Endothelial cell of hepatic sinusoid (primary cell): Measurements from ENCODE around the gene NRARP.
"Not testable (repeated sequence)": the region's sequence is repeated elsewhere in the genome, so short reads cannot be mapped to it uniquely, and the experiment has no call there.

Source experiments
- in situ Hi-C: cut with HindIII; loops from 2 replicates; pipeline ENCODE4 v1.10.0; 2017; ENCODE audit warnings: low sequenced_read_pairs

The NRARP gene

DNA sequence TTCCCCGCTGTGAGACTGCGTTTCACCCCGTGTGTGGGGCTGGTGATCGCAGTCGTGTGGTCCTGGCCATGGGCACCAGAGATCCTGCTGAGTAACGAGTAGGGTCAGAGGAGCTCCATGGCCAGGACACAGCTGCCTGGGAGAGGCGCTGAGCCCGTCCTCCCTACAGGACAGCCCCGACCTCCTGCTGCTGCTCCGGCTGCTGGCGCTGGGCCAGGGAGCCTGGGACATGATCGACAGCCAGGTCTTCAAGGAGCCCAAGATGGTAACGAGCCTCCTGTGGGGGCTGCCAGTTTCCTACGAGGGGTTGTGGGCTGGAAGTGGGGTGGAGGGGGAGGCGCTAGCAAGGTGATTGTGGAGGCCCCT lies 35.9 kb downstream of the NRARP start:
- in situ Hi-C loops: loop anchor here (5.0 kb wide), 1 partner anchor 94 kb away; the partner anchor contains the start of genes LRRC26 and TMEM210

DNA sequence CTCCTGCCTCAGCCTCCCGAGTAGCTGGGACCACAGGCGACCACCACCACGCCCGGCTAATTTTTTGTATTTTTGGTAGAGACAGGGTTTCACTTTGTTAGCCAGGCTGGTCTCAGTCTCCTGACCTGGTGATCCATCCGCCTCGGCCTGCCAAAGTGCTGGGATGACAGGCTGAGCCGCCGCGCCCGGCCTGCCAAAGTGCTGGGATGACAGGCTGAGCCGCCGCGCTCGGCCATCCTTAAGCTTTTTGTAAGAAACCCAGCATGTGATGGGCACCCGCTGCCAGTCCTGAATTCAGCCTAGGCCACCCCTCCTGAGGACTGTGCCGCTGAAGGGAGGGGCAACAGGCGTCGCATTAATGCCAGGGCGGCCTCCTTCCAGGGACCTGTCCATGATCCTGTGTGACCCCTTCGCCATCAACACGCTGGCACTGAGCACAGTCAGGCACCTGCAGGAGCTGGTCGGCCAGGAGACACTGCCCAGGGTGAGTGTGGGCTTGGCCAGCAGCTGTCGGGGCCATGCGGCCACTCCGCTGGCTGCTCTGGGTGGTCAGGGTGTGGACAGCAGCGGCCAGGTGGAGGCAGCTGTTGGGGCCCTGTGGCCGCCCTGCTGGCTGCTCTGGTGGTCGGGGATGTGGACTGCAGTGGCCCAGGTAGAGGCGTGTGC lies 36.4 kb downstream of the NRARP start:
- in situ Hi-C loops: loop anchor here (5.0 kb wide), 1 partner anchor 93 kb away; the partner anchor contains the start of genes LRRC26 and TMEM210

DNA sequence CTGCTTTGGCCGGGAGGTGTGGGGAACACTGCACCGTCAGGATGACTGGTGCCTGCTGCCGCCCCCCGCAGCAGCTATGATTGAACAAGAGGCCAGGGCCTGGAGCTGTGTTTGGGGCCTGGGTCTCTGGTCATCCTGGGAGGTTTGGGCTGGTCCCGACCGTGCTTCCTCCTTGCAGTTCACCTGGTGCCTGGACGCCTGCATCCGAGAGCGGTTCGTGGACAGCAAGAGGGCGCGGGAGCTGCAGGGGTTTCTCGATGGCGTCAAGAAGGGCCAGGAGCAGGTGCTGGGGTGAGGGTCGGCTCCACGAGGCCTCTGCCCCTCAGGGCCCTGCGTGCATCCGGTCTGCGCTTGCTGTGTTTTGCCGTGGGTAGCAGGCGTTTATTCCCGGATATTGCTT lies 38.0 kb downstream of the NRARP start:
- in situ Hi-C loops: no loop called here

DNA sequence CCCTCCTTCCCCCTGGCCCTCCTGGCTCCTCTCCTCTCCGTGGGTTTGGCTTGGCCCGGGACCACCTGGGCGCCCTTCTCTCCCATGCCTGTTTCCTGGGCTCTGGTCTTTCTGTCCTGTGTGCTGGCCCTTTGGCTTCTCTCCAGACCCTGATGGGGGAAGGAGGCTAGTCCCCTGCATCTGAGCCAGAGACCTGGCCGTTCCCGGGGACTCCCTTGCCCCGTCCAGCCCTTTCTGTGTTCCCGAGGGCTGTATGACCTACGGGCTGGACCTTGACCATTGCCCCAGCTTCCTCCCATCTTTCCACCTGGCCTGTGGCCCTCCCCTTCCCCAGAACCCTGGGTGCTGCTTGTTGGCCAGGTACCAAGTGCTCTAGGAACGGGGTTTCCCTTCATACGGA lies 38.6 kb downstream of the NRARP start:
- in situ Hi-C loops: no loop called here

DNA sequence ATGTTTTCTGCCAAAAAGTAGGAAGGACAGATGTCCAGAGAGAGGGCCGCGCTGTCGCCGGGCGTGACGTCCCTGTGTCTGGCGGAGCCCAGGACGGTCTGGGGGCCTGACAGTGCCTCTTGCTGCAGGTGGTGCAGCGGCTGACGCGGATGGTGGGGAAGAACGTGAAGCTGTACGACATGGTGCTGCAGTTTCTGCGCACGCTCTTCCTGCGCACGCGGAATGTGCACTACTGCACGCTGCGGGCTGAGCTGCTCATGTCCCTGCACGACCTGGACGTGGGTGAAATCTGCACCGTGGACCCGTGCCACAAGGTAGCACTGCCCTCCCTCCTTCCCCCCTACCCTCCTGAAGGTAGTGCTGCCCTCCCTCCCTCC lies 39.2 kb downstream of the NRARP start:
- in situ Hi-C loops: no loop called here

DNA sequence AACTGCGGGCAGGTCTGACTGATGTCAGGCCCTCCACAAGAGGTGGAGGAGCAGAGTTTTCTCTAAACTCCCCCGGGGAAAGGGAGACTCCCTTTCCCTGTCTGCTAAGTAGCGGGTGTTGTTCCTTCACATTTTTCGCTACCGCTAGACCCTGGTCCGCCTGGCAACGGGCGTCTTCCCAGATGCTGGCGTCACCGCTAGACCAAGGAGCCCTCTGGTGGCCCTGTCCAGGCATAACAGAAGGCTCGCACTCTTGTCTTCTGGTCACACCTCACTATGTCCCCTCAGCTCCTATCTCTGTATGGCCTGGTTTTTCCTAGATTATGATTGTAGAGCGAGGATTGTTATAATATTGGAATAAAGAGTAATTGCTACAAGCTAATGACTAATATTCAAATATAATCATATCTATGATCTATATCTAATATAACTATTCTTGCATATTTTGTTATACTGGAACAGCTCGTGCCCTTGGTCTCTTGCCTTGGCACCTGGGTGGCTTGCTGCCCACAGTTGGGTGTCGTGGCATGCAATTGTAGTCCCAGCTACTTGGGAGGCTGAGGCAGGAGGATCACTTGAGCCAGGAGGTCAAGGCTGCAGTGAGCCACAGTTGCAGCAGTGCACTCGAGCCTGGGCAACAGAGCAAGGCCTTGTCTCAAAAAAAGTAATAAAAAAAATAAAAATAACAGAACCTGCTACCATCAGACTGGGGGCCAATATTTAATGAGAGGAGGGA lies 39.7 kb downstream of the NRARP start:
- in situ Hi-C loops: not testable (repeated sequence)

DNA sequence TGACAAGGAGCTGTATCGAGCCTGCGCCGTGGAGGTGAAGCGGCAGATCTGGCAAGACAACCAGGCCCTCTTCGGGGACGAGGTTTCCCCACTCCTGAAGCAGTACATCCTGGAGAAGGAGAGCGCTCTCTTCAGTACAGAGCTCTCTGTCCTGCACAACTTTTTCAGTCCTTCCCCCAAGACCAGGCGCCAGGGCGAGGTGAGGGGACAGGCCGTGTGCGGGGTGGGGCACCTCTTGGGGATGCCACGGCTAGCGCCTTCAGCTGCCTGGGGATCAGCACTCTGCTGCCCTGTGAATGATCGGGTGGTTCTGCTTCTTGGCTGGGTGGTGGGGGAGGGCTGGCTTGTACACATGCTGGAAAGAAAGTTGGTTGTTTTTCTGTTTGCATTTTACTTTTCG lies 45.2 kb downstream of the NRARP start:
- in situ Hi-C loops: no loop called here

DNA sequence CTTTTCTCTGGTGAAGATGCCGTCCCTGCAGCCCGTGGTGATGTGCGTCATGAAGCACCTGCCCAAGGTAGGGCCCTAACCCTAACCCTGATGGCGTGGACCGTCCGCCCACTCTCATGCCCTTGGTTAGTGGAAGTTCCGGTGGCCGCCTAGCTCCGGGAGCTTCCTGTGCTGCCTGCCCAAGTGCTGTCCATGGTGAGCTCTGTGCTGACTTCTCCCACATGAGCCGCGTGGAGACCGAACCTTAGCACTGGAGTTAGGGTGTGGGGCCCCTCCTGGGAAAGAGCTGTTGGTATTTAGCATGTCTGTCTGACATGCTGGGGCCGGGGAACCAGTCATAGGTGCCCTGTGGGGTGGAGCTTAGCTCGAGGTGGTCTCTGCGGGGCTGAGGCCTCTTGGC lies 45.7 kb downstream of the NRARP start:
- in situ Hi-C loops: no loop called here

DNA sequence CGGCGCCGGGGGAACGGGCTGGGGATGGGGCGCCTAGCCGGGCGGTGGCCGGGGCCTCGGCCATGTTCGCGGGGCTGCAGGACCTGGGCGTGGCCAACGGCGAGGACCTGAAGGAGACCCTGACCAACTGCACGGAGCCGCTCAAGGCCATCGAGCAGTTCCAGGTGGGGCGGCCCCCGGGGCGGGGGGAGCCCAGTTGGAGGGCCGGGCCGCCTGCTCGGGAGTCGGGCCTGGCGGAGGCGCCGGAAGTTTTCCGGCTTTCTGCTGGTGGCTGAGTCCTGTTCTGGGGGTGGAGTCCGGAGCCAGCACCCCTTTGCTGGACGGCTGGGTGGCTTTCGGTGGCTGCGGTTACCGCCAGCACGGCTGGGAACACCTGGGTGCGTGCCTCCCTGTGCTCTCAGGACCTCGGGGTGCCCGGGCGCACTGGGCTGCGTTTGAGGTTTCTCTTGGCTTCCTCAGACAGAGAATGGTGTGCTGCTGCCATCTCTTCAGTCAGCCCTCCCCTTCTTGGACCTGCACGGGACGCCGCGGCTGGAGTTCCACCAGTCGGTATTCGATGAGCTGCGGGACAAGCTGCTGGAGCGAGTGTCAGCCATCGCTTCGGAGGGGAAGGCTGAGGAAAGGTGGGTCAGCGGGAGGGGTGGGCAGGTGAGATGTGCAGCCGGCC lies 46.5 kb downstream of the NRARP start:
- in situ Hi-C loops: no loop called here

DNA sequence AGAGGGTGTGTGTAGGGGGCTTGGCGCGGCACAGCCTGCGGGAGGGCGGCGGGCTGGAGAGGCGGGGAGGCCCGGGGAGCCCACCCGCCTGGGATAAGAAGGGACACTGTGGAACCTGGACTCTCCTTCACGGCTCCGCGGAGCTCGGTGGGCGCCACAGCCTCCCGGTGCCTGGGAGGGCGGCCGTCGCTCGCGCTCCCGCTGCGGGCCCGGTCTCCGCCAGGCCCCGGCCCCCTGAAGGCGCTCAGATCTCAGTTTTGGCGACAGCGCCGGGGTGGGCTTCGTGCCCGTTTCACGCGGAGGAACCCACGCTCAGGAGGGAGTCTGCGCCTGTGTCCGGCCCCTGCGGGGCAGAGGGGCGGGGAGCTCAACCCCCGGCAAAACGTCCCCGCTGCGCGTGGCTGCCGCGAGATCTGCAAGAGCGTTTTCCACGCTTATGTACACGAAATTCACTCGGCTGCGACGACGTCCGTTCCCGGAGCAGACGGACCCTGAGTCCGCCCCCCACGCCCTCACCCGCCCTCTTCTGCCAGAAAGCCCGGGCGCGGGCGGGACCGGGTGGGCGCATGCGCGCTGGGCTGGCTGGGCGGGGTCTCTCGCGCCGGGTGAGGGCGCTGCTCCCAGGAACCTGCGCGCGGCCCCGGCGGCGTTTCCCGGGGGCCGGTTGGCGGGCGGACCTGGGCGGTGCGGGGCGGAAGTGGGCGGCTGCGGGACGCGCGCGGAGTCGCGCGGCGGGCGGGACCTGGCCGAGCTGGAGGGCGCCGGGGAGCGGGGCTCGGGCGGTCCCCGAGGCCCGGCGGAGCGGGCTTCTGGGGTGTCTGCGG lies 47.2 kb downstream of the NRARP start, which contains the start of gene NELFB:
Gene NELFB (plus strand): TSS at position 704 of the 824 bp plus-strand sequence.
- in situ Hi-C loops: no loop called here

DNA sequence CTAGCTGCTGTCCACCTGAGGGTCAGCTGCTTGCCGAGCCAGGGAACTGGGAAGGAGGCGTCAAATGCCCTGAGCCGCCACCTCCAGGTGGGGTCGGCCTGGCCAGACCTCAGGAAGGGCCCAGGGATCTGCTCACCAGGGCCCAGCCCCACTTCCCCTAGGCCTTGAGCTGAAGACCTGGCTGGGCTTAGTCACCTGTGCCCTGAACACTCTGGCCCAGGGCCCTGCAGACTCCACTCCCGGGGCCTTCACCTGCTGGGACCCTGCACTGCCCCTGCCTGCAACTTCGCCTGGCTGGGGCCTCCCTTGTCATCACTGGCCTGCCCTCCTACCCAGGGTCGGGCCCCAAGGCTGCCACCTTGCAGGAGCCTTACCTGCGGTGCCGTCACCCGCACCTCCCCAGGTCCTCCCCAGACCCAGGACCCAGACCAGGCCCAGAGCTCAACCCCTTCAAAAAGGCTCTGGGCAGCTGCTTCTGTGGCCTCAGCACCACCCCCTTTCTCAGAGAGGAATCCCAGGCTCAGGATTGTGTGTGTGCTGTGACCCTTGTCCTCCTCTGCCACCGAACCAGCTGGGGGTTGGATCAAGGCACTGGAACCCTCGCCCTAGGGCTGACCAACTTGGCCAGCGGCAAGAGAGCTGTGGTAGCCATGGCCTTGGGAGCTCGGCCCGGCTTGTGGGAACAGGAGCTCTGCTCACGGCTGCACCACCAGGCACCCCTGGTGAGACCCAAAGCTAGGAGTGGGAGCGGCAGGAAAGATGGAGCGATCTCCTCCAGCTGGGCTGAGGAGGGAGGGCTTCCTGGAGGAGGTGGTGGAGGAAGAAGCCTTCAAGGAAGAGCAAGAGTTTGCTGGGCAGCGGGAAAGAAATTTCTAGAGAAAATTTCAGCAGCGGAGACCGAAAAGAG lies 48.1 kb downstream of the NRARP start:
- in situ Hi-C loops: no loop called here

DNA sequence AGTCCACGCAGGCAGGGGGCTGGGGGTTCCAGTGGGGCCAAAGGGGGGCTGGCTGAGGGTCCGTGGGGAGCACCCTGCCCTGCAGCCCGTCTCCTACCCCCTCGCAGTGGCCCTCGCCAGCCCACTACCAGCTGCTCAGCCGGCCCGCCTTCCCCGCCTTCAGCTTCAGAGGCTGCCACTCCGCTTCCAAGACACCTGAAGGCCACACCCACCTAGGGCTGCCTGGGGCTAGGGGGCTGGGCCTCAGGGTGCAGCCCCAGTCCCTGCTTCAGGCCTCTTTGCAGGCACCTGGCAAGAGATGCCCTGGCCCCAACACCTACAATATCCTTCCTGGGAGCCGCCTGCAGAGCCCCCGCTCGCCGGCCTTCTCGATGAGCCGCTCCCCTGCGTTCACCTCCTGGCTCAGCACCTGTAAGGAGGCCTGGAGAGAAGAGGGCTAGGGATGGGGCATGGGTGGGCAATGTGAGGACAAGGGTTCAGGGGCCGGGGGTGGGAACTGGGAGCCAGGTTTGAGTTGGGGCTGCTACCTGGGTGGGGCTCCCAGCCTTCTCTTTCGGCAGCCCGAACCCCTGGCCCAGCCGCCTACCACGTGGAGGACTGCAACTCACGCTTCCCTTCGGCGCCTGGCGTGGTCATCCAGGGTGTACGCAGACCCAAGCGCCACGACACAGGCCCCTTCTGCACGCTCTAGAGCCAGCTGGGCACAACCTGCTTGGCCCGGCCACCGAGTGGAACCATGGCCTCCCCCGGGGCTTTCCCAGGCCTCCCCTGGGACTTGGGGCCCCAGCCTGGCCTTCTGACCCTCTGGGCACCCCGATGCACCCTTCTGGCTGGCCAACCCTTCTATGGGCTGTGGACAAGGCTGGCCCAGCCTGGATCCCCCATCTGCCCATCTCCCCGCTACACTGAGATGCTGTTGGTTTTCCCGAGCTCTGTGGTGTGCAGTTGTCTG lies 49.2 kb downstream of the NRARP start:
- in situ Hi-C loops: no loop called here

DNA sequence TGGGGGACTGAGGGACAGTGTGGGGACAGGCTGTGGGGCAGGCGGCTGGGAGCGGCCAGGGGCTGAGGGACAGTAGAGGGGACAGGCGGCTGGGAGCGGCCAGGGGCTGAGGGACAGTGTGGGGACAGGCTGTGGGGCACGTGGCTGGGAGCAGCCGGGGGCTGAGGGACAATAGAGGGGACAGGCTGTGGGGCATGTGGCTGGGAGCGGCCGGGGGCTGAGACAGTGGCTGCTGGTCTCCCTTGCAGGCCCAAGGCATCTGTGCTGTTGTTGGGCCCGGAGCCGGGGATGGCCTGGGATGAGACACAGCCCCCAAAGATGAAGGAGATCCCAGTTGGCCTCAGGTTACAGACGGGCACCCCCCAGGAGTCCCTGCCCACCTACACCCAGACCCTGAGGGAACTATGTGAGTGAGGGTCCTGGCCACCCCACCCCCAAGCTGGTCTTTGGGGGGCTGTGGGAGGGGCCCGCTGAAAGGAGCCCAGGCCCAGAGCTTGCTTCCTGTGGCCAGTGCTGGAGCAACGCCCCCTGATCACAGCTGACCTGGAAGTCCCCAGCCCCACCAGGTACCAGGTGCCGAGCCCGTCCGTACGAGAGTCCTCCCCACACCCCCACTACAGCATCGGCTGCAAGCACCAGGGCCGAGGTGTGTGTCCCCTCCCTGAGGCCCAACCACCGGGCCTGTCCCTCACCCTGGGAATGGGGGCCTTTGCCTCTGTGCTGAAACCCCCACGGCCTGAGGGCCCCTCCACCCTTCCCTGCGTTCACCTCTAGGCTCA lies 50.4 kb downstream of the NRARP start:
- in situ Hi-C loops: no loop called here

DNA sequence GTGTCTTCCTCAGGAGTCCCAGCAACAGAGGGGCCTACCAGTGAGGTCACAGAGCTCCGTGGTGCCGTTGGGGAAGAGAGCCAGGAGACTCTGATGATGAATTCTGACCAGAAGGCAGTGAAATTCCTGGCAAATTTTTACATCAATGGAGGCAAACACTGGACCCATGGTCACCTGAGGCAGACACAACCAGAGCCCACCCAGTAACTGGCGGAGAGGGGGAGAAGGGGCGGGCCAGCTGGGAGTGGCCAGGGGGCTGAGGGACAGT lies 50.9 kb downstream of the NRARP start, which contains the start of gene STPG3:
Gene STPG3 (plus strand): TSS at position 93 of the 268 bp plus-strand sequence. CDS start 1 bp downstream, at position 94.
- in situ Hi-C loops: no loop called here

DNA sequence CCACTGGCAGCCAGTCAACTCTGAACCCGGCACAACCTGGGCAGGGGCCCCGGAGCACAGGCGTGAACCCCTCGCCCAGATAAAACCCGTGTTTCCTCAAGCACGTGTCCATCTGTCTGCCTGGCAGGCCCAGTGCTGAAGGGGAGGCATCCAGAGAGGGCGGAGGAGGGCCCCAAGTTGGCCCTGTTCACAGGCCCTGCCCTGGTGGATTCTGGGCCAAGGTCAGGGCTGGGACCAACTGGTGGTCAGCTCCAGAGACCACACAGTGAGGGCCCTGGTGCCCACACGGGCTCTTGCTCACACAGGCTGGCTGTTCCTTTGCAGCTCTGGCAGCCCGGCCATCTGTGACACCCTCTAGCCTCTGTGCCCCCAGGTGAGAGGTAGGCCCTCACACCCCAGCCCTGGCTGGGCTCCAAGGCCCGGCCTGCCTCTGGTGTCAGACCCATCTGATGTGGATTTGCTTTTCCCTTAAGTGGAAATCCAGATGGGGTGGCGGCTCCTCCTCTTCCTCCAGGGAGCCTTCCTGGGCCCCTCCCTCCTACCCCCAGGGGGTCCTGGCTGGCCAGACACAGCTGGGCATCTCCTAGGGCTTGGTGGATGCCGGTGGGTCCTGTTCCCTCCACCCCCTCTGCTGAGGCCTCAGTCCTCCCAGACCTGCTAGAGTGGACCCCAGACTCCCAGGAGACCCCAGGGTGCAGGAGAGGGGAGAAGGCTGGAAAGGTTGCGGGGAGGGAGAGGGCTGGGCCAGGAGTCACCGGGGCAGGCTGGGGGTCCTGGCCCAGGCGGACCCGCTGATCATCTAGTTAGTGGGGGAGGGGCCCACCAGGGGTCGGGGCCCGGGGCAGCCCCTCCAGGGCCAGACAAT lies 51.5 kb downstream of the NRARP start:
- in situ Hi-C loops: no loop called here
